ENCODE data around the gene CPB2.

The CPB2 gene

DNA sequence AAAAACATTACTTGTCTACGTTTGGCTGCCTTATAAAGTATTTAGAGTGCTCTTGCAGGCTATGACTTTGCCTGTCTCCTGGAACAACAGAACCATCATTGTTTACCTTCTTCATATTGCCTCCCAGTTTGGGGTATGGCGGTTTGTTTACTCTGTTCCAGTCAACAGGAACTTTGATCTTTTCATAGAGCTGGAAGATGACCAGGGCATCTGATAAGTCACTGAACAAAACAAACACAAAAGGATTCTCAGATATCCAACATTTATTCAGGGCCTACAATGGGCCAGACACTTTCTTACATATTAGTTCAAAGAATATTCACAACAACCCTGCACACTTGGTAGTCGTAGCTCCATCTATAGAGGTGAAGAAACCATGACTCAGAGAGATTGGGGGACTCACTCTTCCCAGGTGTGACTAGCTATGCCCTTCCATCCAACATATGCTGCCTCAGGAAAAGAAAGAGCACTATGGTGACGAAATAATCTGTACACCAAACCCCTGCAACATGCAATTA lies 38.4 kb upstream of the CPB2 start:
- no peak overlapping the region for H3K23ac ChIP-seq (ENCODE audit: low read length in 2 of 2)
- H2AFZ ChIP-seq (ENCODE audit: low read depth, low read length) = no peak overlapping the region
- H2BK5ac ChIP-seq (ENCODE audit: low read depth, low read length, poor library complexity, severe bottlenecking) = no peak overlapping the region

DNA sequence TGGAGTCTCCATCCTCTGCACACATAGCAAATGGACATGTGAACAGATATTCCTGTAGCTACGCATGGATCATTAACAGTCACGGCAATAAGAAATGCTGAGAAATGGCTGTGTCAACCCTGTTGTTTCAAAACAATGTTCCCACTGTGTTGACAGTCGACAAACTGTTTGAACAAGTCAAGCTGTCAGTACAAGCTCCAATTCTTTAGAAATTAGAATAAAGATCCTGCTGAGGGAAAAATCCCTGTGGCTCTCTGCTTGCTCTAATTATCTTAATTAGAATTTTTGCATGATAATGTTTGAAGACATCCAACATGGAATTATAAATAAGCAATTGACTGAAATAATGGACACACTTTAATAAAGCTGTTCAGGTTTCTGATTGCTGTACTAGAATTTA lies 37.9 kb upstream of the CPB2 start:
- H2BK12ac ChIP-seq (ENCODE audit: low read length in 2 of 2) = no peak overlapping the region
- H3K14ac ChIP-seq (ENCODE audit: low read length in 2 of 2) = no peak overlapping the region
- no peak overlapping the region for H3K9ac ChIP-seq (ENCODE audit: low read length)
- no peak overlapping the region for H3K4me3 ChIP-seq (ENCODE audit: insufficient read depth in 1 of 2, low read depth in 1 of 2, low read length in 2 of 2)
- no peak overlapping the region for H4K91ac ChIP-seq (ENCODE audit: low read length)
- H2BK15ac ChIP-seq (ENCODE audit: low read depth, poor library complexity, severe bottlenecking) = no peak overlapping the region
- no peak overlapping the region for H3K18ac ChIP-seq (ENCODE audit: low read depth in 1 of 2, low read length in 2 of 2)
- H2AFZ ChIP-seq (ENCODE audit: low read depth, low read length) = no peak overlapping the region
- H3K9me3 ChIP-seq (ENCODE audit: control insufficient read depth, low read length) = no peaks in the 10 kb centered on the region
- no peaks in the 10 kb centered on the region for H3K79me1 ChIP-seq (replicated peaks; ENCODE audit: low read length, poor library complexity, severe bottlenecking)
- no peak overlapping the region for H2BK5ac ChIP-seq (ENCODE audit: low read depth, low read length, poor library complexity, severe bottlenecking)
- no peak overlapping the region for H3K23ac ChIP-seq (ENCODE audit: low read length in 2 of 2)
- no peak overlapping the region for H2BK120ac ChIP-seq (ENCODE audit: low read depth, low read length)
- H3K4ac ChIP-seq (ENCODE audit: low read depth in 1 of 2, low read length in 2 of 2) = no peak overlapping the region
- H3K27ac ChIP-seq (ENCODE audit: low read length, poor library complexity, severe bottlenecking) = no peak overlapping the region
- no peaks in the 10 kb centered on the region for H3K36me3 ChIP-seq (ENCODE audit: control insufficient read depth in 1 of 2, insufficient read depth in 2 of 2, low read depth in 1 of 2, low read length in 2 of 2)
- 98% methylated on average over 3 of the region's 3 CpGs for WGBS
- H3K4me1 ChIP-seq (ENCODE audit: control insufficient read depth, insufficient read depth, low read depth, low read length) = no peaks in the 10 kb centered on the region
- no peak for DNase-seq
- H3K27me3 ChIP-seq (ENCODE audit: control insufficient read depth in 1 of 2, insufficient read depth in 1 of 2, low read length in 2 of 2) = peaks cover 0 to 3% of the 10 kb centered on the region in 2 experiments
- no peak overlapping the region for H4K8ac ChIP-seq (ENCODE audit: low read length)
- no peak overlapping the region for H3K4me2 ChIP-seq (ENCODE audit: low read length, poor library complexity, severe bottlenecking)
- H2AK5ac ChIP-seq (ENCODE audit: low read length, severe bottlenecking) = no peak overlapping the region

More for the DNA sequence above, 38.4 kb upstream of the CPB2 start:
- Histone ChIP-seq H3K27me3 (ENCODE audit: control insufficient read depth in 1 of 2, insufficient read depth in 1 of 2, low read length in 2 of 2) (peaks cover 0 to 3% of the 10 kb centered on the region in 2 experiments), H3K36me3 (ENCODE audit: control insufficient read depth in 1 of 2, insufficient read depth in 2 of 2, low read depth in 1 of 2, low read length in 2 of 2) (no peaks in the 10 kb centered on the region), H4K91ac (ENCODE audit: low read length) (no peak overlapping the region), H3K4me3 (ENCODE audit: insufficient read depth in 1 of 2, low read depth in 1 of 2, low read length in 2 of 2) (no peak overlapping the region), H3K27ac (ENCODE audit: low read length, poor library complexity, severe bottlenecking) (no peak overlapping the region), H2BK12ac (ENCODE audit: low read length in 2 of 2) (no peak overlapping the region), H3K4me1 (ENCODE audit: control insufficient read depth, insufficient read depth, low read depth, low read length) (no peaks in the 10 kb centered on the region), H3K9me3 (ENCODE audit: control insufficient read depth, low read length) (no peaks in the 10 kb centered on the region), H2BK120ac (ENCODE audit: low read depth, low read length) (no peak overlapping the region), H3K9ac (ENCODE audit: low read length) (no peak overlapping the region), H3K4ac (ENCODE audit: low read depth in 1 of 2, low read length in 2 of 2) (no peak overlapping the region), H3K4me2 (ENCODE audit: low read length, poor library complexity, severe bottlenecking) (no peak overlapping the region), H2BK15ac (ENCODE audit: low read depth, poor library complexity, severe bottlenecking) (no peak overlapping the region), H3K14ac (ENCODE audit: low read length in 2 of 2) (no peak overlapping the region), H3K79me1 (replicated peaks; ENCODE audit: low read length, poor library complexity, severe bottlenecking) (no peaks in the 10 kb centered on the region), H2AK5ac (ENCODE audit: low read length, severe bottlenecking) (no peak overlapping the region), H4K8ac (ENCODE audit: low read length) (no peak overlapping the region), H3K18ac (ENCODE audit: low read depth in 1 of 2, low read length in 2 of 2) (no peak overlapping the region)
- whole genome bisulfite sequencing = 73% methylated on average over 3 of the region's 4 CpGs
- DNase-seq = no peak

DNA sequence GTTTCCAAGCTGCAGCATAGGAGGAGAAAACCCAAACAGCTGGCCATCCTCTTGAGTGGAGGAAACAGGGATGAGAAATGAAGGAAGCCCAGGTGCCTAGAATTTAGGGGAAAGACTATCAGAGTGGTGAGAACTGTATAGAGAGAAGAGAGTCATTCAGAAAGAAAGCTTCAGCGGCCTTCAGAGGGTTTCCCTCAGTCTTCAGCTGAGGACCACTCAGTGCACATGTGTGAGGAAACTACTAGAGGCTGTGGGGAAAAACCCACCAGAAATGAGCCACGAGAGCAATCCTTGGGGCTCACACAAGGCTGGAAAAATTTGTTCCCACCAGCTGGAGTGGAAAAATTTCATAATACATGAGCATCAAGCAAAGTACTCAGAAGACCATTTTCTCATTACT lies 35.2 kb upstream of the CPB2 start:
- WGBS = 80% methylated on average over 2 of the region's 2 CpGs
- Histone ChIP-seq H3K4ac (ENCODE audit: low read depth in 1 of 2, low read length in 2 of 2) (no peak overlapping the region), H2BK15ac (ENCODE audit: low read depth, poor library complexity, severe bottlenecking) (no peak overlapping the region), H2BK12ac (ENCODE audit: low read length in 2 of 2) (no peak overlapping the region), H3K79me1 (replicated peaks; ENCODE audit: low read length, poor library complexity, severe bottlenecking) (no peaks in the 10 kb centered on the region), H2AK5ac (ENCODE audit: low read length, severe bottlenecking) (no peak overlapping the region), H3K9ac (ENCODE audit: low read length) (no peak overlapping the region), H3K36me3 (ENCODE audit: control insufficient read depth in 1 of 2, insufficient read depth in 2 of 2, low read depth in 1 of 2, low read length in 2 of 2) (no peaks in the 10 kb centered on the region), H3K18ac (ENCODE audit: low read depth in 1 of 2, low read length in 2 of 2) (no peak overlapping the region), H4K8ac (ENCODE audit: low read length) (no peak overlapping the region), H3K4me1 (ENCODE audit: control insufficient read depth, insufficient read depth, low read depth, low read length) (no peaks in the 10 kb centered on the region), H2BK5ac (ENCODE audit: low read depth, low read length, poor library complexity, severe bottlenecking) (no peak overlapping the region), H3K27me3 (ENCODE audit: control insufficient read depth in 1 of 2, insufficient read depth in 1 of 2, low read length in 2 of 2) (peaks cover 0 to 8% of the 10 kb centered on the region in 2 experiments), H3K27ac (ENCODE audit: low read length, poor library complexity, severe bottlenecking) (no peak overlapping the region), H3K4me3 (ENCODE audit: insufficient read depth in 1 of 2, low read depth in 1 of 2, low read length in 2 of 2) (no peak overlapping the region), H3K14ac (ENCODE audit: low read length in 2 of 2) (no peak overlapping the region), H2AFZ (ENCODE audit: low read depth, low read length) (no peak overlapping the region), H3K9me3 (ENCODE audit: control insufficient read depth, low read length) (no peaks in the 10 kb centered on the region), H2BK120ac (ENCODE audit: low read depth, low read length) (no peak overlapping the region), H3K4me2 (ENCODE audit: low read length, poor library complexity, severe bottlenecking) (no peak overlapping the region), H3K23ac (ENCODE audit: low read length in 2 of 2) (no peak overlapping the region), H4K91ac (ENCODE audit: low read length) (no peak overlapping the region)
- DNase-seq = no peak

DNA sequence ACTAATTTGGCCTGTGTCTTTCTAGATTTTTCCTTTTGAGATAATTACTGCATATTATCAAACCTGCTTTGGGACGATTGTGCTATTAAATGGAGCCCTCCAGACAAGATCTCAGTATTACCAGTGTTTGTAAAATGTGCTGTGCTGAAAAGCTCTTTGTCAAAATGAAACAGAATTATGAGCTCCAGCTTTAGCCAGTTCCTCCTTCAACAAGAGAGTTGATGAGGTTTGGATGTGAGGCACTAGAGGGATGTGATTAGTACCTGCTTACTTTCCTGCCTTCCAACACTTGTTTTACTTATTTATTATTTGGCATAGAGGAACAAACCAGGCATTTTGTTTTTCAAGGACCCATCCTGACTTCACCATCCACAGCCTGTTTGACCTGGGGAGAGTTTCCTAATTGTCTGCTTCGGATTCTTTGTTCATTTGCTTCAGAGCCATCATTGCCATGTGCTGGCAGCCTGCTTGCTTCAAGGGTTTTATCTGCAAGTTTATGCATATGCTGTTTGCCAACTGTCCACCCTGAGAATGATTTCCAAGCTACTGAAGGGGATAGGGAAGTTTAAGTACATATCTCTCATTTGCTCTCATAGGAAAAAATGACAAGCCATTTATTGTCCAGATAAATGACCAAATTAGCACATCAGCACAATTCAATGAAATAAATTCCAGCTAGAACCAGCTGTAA lies 32.9 kb upstream of the CPB2 start:
- Histone ChIP-seq H3K4me2 (ENCODE audit: low read length, poor library complexity, severe bottlenecking) (no peak overlapping the region), H3K79me1 (replicated peaks; ENCODE audit: low read length, poor library complexity, severe bottlenecking) (no peaks in the 10 kb centered on the region), H3K36me3 (ENCODE audit: control insufficient read depth in 1 of 2, insufficient read depth in 2 of 2, low read depth in 1 of 2, low read length in 2 of 2) (no peaks in the 10 kb centered on the region), H4K8ac (ENCODE audit: low read length) (no peak overlapping the region), H4K91ac (ENCODE audit: low read length) (no peak overlapping the region), H3K4me1 (ENCODE audit: control insufficient read depth, insufficient read depth, low read depth, low read length) (no peaks in the 10 kb centered on the region), H3K4ac (ENCODE audit: low read depth in 1 of 2, low read length in 2 of 2) (no peak overlapping the region), H2BK15ac (ENCODE audit: low read depth, poor library complexity, severe bottlenecking) (no peak overlapping the region), H3K9ac (ENCODE audit: low read length) (no peak overlapping the region), H2BK5ac (ENCODE audit: low read depth, low read length, poor library complexity, severe bottlenecking) (no peak overlapping the region), H3K27me3 (ENCODE audit: control insufficient read depth in 1 of 2, insufficient read depth in 1 of 2, low read length in 2 of 2) (peaks cover 0 to 6% of the 10 kb centered on the region in 2 experiments), H3K23ac (ENCODE audit: low read length in 2 of 2) (no peak overlapping the region), H2BK12ac (ENCODE audit: low read length in 2 of 2) (no peak overlapping the region), H3K14ac (ENCODE audit: low read length in 2 of 2) (no peak overlapping the region), H3K27ac (ENCODE audit: low read length, poor library complexity, severe bottlenecking) (no peak overlapping the region), H2AFZ (ENCODE audit: low read depth, low read length) (no peak overlapping the region), H2AK5ac (ENCODE audit: low read length, severe bottlenecking) (no peak overlapping the region), H3K4me3 (ENCODE audit: insufficient read depth in 1 of 2, low read depth in 1 of 2, low read length in 2 of 2) (no peak overlapping the region), H2BK120ac (ENCODE audit: low read depth, low read length) (no peak overlapping the region), H3K9me3 (ENCODE audit: control insufficient read depth, low read length) (no peaks in the 10 kb centered on the region), H3K18ac (ENCODE audit: low read depth in 1 of 2, low read length in 2 of 2) (no peak overlapping the region)
- DNase-seq = no peak
- 93% methylated on average over 2 of the region's 2 CpGs for WGBS
